NAMALWA (cell line): ENCODE results near the gene CHSY3.

Experiments
- DNase-seq: peaks from one replicate; pipeline ENCODE4 v3.0.0-alpha.2; 2015; ENCODE audit warnings: low spot score

CHSY3 gene

GRCh38 chr5:130096483-130096882 is 192.2 kb downstream of the CHSY3 start:
- no peak for DNase-seq

GRCh38 chr5:130099008-130099407 is 194.7 kb downstream of the CHSY3 start:
- no peak for DNase-seq

- no peak for DNase-seq
Observed at GRCh38 chr5:130102375-130102774, 198.1 kb downstream of the CHSY3 start.

- no peak for DNase-seq
Observed at GRCh38 chr5:130102960-130103359, 198.7 kb downstream of the CHSY3 start.

- DNase-seq, result no peak
Observed at GRCh38 chr5:130104895-130105688, 200.8 kb downstream of the CHSY3 start.

GRCh38 chr5:130106480-130106879 is 202.2 kb downstream of the CHSY3 start:
- DNase-seq, result no peak

GRCh38 chr5:130109152-130109551 is 204.9 kb downstream of the CHSY3 start:
- DNase-seq, result peak; percentile 68

GRCh38 chr5:130110328-130110727 is 206.1 kb downstream of the CHSY3 start:
- DNase-seq, result no peak

- DNase-seq, result no peak
Observed at GRCh38 chr5:130111746-130112145, 207.5 kb downstream of the CHSY3 start.

GRCh38 chr5:130112246-130112645 is 208.0 kb downstream of the CHSY3 start:
- DNase-seq, result no peak

GRCh38 chr5:130115686-130116085 is 211.4 kb downstream of the CHSY3 start:
- DNase-seq, result no peak

GRCh38 chr5:130116462-130116861 is 212.2 kb downstream of the CHSY3 start:
- no peak for DNase-seq

GRCh38 chr5:130116972-130117371 is 212.7 kb downstream of the CHSY3 start:
- no peak for DNase-seq

GRCh38 chr5:130126746-130127145 is 222.5 kb downstream of the CHSY3 start:
- no peak for DNase-seq

GRCh38 chr5:130135506-130135905 is 231.2 kb downstream of the CHSY3 start:
- DNase-seq, result no peak

GRCh38 chr5:130136300-130136699 is 232.0 kb downstream of the CHSY3 start:
- DNase-seq, result no peak

GRCh38 chr5:130137681-130138080 is 233.4 kb downstream of the CHSY3 start:
- DNase-seq, result no peak

GRCh38 chr5:130138406-130139045 is 234.3 kb downstream of the CHSY3 start:
- no peak for DNase-seq

- peak; percentile 43 for DNase-seq
Observed at GRCh38 chr5:130141659-130142320, 237.5 kb downstream of the CHSY3 start.

GRCh38 chr5:130151239-130151638 is 247.0 kb downstream of the CHSY3 start:
- DNase-seq, result no peak

- DNase-seq, result no peak
Observed at GRCh38 chr5:130155345-130156011, 251.2 kb downstream of the CHSY3 start.

- DNase-seq, result no peak
Observed at GRCh38 chr5:130158036-130158435, 253.8 kb downstream of the CHSY3 start.

- DNase-seq, result no peak
Observed at GRCh38 chr5:130159968-130160367, 255.7 kb downstream of the CHSY3 start.
